HG02571 (cell line): ENCODE data around the gene IQCK.
"Not testable (repeated sequence)": the region's sequence is repeated elsewhere in the genome, so short reads cannot be mapped to it uniquely, and the experiment has no call there.

Experiments
- ATAC-seq: cut with Tn5 transposase; IDR thresholded peaks from one replicate; pipeline ENCODE4 v1.9.1; 2021; ENCODE audit warnings: mild to moderate bottlenecking, moderate library complexity; ENCODE audit not compliant: unreplicated experiment

Gene IQCK

GRCh38 chr16:19717741-19718623, at the start of gene IQCK, which contains the start of gene KNOP1:
Gene IQCK (plus strand): TSS chr16:19718271. CDS start chr16:19718307, 36 bp downstream.
Gene KNOP1 (minus strand): TSS chr16:19718227. CDS start chr16:19715035, 3,192 bp downstream.
- peak; percentile 95 for ATAC-seq

GRCh38 chr16:19672378-19672777, 45.7 kb upstream of the IQCK start:
- no peak for ATAC-seq

GRCh38 chr16:19674485-19674884, 43.6 kb upstream of the IQCK start:
- ATAC-seq: no peak

- no peak for ATAC-seq
These were observed 40.7 kb upstream of the IQCK start for GRCh38 chr16:19677402-19677801.

- no peak for ATAC-seq
These were observed 39.3 kb upstream of the IQCK start for GRCh38 chr16:19678804-19679203.

GRCh38 chr16:19679281-19679680, 38.8 kb upstream of the IQCK start:
- not testable (repeated sequence) for ATAC-seq

GRCh38 chr16:19680881-19681340, 37.2 kb upstream of the IQCK start:
- no peak for ATAC-seq

GRCh38 chr16:19681637-19682036, 36.4 kb upstream of the IQCK start:
- no peak for ATAC-seq

- no peak for ATAC-seq
These were observed 34.4 kb upstream of the IQCK start for GRCh38 chr16:19683453-19684236.

GRCh38 chr16:19685176-19685575, 32.9 kb upstream of the IQCK start:
- ATAC-seq: no peak

- no peak for ATAC-seq
These were observed 30.8 kb upstream of the IQCK start for GRCh38 chr16:19687279-19687678.

- no peak for ATAC-seq
These were observed 29.6 kb upstream of the IQCK start for GRCh38 chr16:19688396-19689024.

GRCh38 chr16:19689342-19689741, 28.7 kb upstream of the IQCK start:
- ATAC-seq: no peak

- ATAC-seq: no peak
These were observed 27.9 kb upstream of the IQCK start for GRCh38 chr16:19690196-19690595.

- ATAC-seq: no peak
These were observed 26.8 kb upstream of the IQCK start for GRCh38 chr16:19691161-19691711.

- no peak for ATAC-seq
These were observed 23.1 kb upstream of the IQCK start for GRCh38 chr16:19694989-19695388.

GRCh38 chr16:19696328-19696727, 21.7 kb upstream of the IQCK start:
- no peak for ATAC-seq

GRCh38 chr16:19696961-19697360, 21.1 kb upstream of the IQCK start:
- ATAC-seq: no peak

GRCh38 chr16:19697756-19698318, 20.2 kb upstream of the IQCK start:
- ATAC-seq: no peak
